GM23338 (cell line): Measurements from ENCODE around the gene EDNRB.

Experiments
- CTCF ChIP-seq, 2 experiments: fragments of 200-600 bp in 1 of 2; sonication (generic) in 1 of 2; conservative IDR thresholded peaks; 2 replicates each; pipeline versions ENCODE4 v1.5.1 to v1.6.1; 2016 to 2017; ENCODE audit warnings: antibody characterized with exemption in 2 of 2, low read depth in 2 of 2, mild to moderate bottlenecking in 2 of 2, moderate library complexity in 1 of 2
- REST ChIP-seq: IDR thresholded peaks from one replicate; pipeline ENCODE4 v1.6.1; 2018; ENCODE audit warnings: antibody characterized with exemption; ENCODE audit not compliant: unreplicated experiment
- ZNF331 ChIP-seq: fragments of 250-450 bp; sonication (Bioruptor Pico); IDR thresholded peaks from 2 replicates; pipeline ENCODE4 v1.5.0; 2020; ENCODE audit warnings: low read depth, mild to moderate bottlenecking, moderate library complexity

DNA sequence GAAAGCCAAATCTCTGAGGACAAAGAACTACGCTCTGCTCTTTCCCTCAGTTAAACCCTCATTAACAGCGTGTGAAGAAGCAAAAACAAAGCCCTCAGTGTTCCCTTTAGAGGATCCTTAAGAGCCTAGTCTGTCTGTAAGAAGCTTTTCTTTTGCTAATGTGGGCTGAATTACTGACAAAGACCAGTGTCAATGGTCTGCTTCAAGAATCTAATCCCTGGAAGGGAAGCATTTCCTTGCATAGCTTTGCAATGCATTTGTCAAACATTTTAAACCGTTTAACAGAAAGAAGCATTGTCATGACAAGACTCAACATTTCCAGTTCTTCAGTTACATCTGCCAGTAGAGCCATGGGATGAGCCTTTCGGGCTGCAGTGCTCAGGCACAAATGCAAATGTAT, 64.9 kb downstream of the EDNRB start:
- TF ChIP-seq CTCF (conservative IDR thresholded peaks at IDR 0.05; ENCODE audit: low read depth in 2 of 2) = no peak
- no peak for TF ChIP-seq REST
- TF ChIP-seq ZNF331 = no peak
